ENCODE results near the gene PCDHGB4. TPM values are rescaled to one million over a fixed set of nuclear protein-coding genes. Genes with fewer than 3 reads are reported as not detected.
A peak's percentile ranks its signal among the peaks of the same experiment; 100 is the strongest.
"Not testable (repeated sequence)": the region's sequence is repeated elsewhere in the genome, so short reads cannot be mapped to it uniquely, and the experiment has no call there.

The PCDHGB4 gene
- total and polyA plus RNA-seq, 2 of the 8 experiments (the other 6 are each of a cell fraction or from before 2014, with no cell fraction given), result 8.0 to 9.1 TPM

- not testable (repeated sequence) for H3K27ac ChIP-seq (ENCODE audit: low read depth, low read length); H2BK15ac ChIP-seq (ENCODE audit: low read length); H3K4ac ChIP-seq (replicated peaks; ENCODE audit: insufficient read length, low read depth, low read length); H3K79me2 ChIP-seq (ENCODE audit: control insufficient read depth in 1 of 2, insufficient read depth in 2 of 2, low read length in 2 of 2); H4K20me1 ChIP-seq (replicated peaks in 1 of 2; ENCODE audit: control insufficient read depth in 1 of 2, insufficient read depth in 2 of 2, low read length in 2 of 2); H3K27me3 ChIP-seq (replicated peaks in 1 of 4; ENCODE audit: control insufficient read depth in 3 of 4, extremely low read depth in 1 of 4, insufficient read depth in 3 of 4, low read length in 3 of 4); H3K23me2 ChIP-seq (ENCODE audit: low read depth, low read length); H3K4me1 ChIP-seq (replicated peaks in 1 of 4; ENCODE audit: control insufficient read depth in 3 of 4, insufficient read depth in 4 of 4, low read length in 3 of 4); H2BK20ac ChIP-seq (ENCODE audit: low read length); H2BK120ac ChIP-seq (replicated peaks; ENCODE audit: low read depth, low read length); H2BK5ac ChIP-seq (ENCODE audit: low read depth, low read length); H4K8ac ChIP-seq (ENCODE audit: extremely low read depth, insufficient read depth, low read length); H3K14ac ChIP-seq (ENCODE audit: insufficient read length); H2AK5ac ChIP-seq (ENCODE audit: low read depth, low read length); H3K23ac ChIP-seq (ENCODE audit: insufficient read length); H2BK12ac ChIP-seq (ENCODE audit: low read depth, low read length); H3K79me1 ChIP-seq (ENCODE audit: low read depth, low read length); H3K56ac ChIP-seq (replicated peaks; ENCODE audit: insufficient read length, low read depth, low read length); H4K5ac ChIP-seq (ENCODE audit: insufficient read length, low read depth, low read length); H4K91ac ChIP-seq (replicated peaks; ENCODE audit: insufficient read length, low read length); H3K36me3 ChIP-seq (ENCODE audit: control insufficient read depth in 2 of 4, insufficient read depth in 4 of 4, low read length in 3 of 4); H3K18ac ChIP-seq (ENCODE audit: extremely low read depth, low read length)
- peak within 1 kb of the TSS in 3 of 4 experiments; percentile 29 to 39 (median 37); a peak in 2 of 7 replicates for H3K9ac ChIP-seq (replicated peaks in 1 of 4; ENCODE audit: extremely low read depth in 1 of 4, low read depth in 3 of 4, low read length in 3 of 4)
- FAIRE-seq (peak; percentile 72), DNase-seq (ENCODE audit: low read depth in 1 of 2, low spot score in 2 of 2) (peak in 1 of 2 experiments; percentile 90)
- 7% methylated on average over 39 of the region's 51 CpGs; no CpG with 5 or more reads in 1 of the 2 experiments for WGBS, 2 experiments (ENCODE audit: extremely low coverage in 1 of 2, insufficient coverage in 1 of 2, insufficient read length in 1 of 2, insufficient replicate concordance in 2 of 2, low coverage in 1 of 2, low lambda C conversion rate in 2 of 2, missing lambda C conversion rate in 1 of 2)
- POLR2A ChIA-PET (ENCODE audit: partially characterized antibody), result interaction anchor here (0.8 to 1.3 kb wide), 3 partner anchors 13 to 104 kb away, joined by 3 read pairs; partner anchors contain the start of genes PCDHGA11 and PCDHGB2
- CTCF ChIA-PET (ENCODE audit: partially characterized antibody), result interaction anchor here (0.7 to 23.3 kb wide), 53 partner anchors 10 to 252 kb away, joined by 3 to 1236 read pairs (median 5); partner anchors contain the start of genes PCDHB10, PCDHB11, PCDHB14 and PCDHB15
- H3K4me3 ChIP-seq (ENCODE audit: extremely low read depth in 1 of 4, insufficient read depth in 2 of 4, low read depth in 3 of 4, low read length in 4 of 4), result peak within 1 kb of the TSS; percentile 58 to 70 (median 64)
- H3K4me2 ChIP-seq (ENCODE audit: insufficient read depth in 1 of 2, low read depth in 2 of 2, low read length in 2 of 2), result peak within 1 kb of the TSS; percentile 68 to 70
- H2AFZ ChIP-seq (ENCODE audit: low read length), result 0 out of 2 replicates have a peak within 1 kb of the TSS, but pooled peaks have one; percentile 56
- H3K9me3 ChIP-seq (ENCODE audit: insufficient read depth in 2 of 2, low read depth in 1 of 2, low read length in 1 of 2), result peaks cover 7 to 25% of the 10 kb centered on the region in 2 experiments; a peak in 3 of 4 replicates
- TF ChIP-seq TAF7 (optimal IDR thresholded peaks at IDR 0.05; ENCODE audit: borderline replicate concordance, low read depth, low read length) (peak; percentile 23), POLR2A (IDR thresholded peaks at IDR 0.05; ENCODE audit: control extremely low read depth in 1 of 2, low read depth in 2 of 2, low read length in 2 of 2) (peak in 1 of 2 experiments; percentile 30; a peak in 1 of 3 replicates), CTCF (IDR thresholded peaks at IDR 0.05; ENCODE audit: control extremely low read depth in 1 of 3, insufficient read depth in 1 of 3, low read depth in 1 of 3, low read length in 3 of 3) (peak; percentile 72 to 91 (median 78)), TEAD4 (IDR thresholded peaks at IDR 0.05; ENCODE audit: low read depth, low read length) (0 out of 2 replicates have a peak, but pooled peaks have one; percentile 8), TAF1 (IDR thresholded peaks at IDR 0.05; ENCODE audit: low read depth, low read length) (0 out of 2 replicates have a peak, but pooled peaks have one; percentile 58), HDAC2 (IDR thresholded peaks at IDR 0.05; ENCODE audit: borderline replicate concordance in 1 of 2, low read depth in 2 of 2, low read length in 2 of 2) (0 out of 4 replicates have a peak, but pooled peaks of 1 of the 2 experiments have one; percentile 68), ASH2L (IDR thresholded peaks at IDR 0.05; ENCODE audit: low read length) (peak; percentile 94), SP4 (IDR thresholded peaks at IDR 0.05; ENCODE audit: low read length) (0 out of 2 replicates have a peak, but pooled peaks have one; percentile 49)
Measured at GRCh38 chr5:141407790-141408505, 20.4 kb downstream of the PCDHGB4 start, which contains the start of gene PCDHGB6. Gene PCDHGB6 (plus strand): TSS chr5:141408021. CDS start chr5:141408203, 182 bp downstream.

Measured in H1 (cell line).